ENCODE data around the gene STMN1. TPM values are rescaled to one million over a fixed set of nuclear protein-coding genes. Genes with fewer than 3 reads are reported as not detected.

Gene STMN1
- total and polyA plus RNA-seq, 9 of the 15 experiments (the other 6 are each of a cell fraction or from before 2014, with no cell fraction given): 269 to 2,153 (median 595) TPM

DNA sequence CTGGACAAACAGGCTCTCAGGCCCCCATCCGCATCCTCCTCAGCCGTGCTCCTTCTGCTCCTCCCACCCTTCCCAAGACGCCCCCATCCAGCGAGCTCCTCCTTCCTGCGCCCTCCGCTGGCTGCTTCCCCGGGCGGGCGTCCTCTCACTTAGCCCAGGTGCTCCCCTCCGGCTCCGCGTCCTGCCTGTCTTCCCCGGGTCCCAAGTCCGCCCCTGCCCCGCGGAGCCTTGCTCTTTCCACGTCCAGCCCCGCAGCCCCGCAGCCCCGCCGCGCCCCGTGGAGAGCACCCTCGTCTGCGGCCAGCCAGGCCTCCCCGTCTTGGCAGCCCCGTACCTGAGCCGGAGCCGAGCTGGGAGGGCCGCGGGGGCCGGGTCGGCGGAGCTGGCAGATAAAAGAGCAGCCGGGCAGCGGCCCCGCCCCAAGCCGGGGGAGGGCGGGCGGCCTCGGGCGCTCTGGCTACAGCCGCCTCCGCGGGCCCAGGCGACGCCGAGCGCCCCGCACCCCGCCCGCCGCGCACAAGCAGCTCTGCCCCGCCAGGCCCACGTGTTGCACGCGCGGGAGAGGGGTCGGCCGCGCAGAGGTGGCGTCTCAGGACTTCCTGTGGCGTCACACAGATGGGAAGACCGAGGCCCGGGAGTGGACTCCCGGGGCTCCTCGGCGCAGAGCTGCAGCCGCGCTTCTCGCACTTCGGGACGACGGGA is 30.9 kb downstream of the STMN1 start, which contains the start of gene PAQR7 (continued):
- 0 out of 2 replicates have a peak, but pooled peaks have one; percentile 74 for TF ChIP-seq ZNF395 (CRISPR knock-in tag; IDR thresholded peaks at IDR 0.05)
- no peak for TF ChIP-seq ZNF707 (CRISPR knock-in tag; conservative IDR thresholded peaks at IDR 0.05)
- no peak for TF ChIP-seq DDX20 (tag; IDR thresholded peaks at IDR 0.05; ENCODE audit: low read depth)
- TF ChIP-seq RBFOX2 (IDR thresholded peaks at IDR 0.05; ENCODE audit: low read depth, low read length): peak; percentile 87
- no peak for TF ChIP-seq ZNF561 (CRISPR knock-in tag; conservative IDR thresholded peaks at IDR 0.05)
- TF ChIP-seq ZNF253 (CRISPR knock-in tag; conservative IDR thresholded peaks at IDR 0.05): no peak
- no peak for TF ChIP-seq RUNX1 (IDR thresholded peaks at IDR 0.05; ENCODE audit: low read depth)
- TF ChIP-seq ZNF699 (CRISPR knock-in tag; IDR thresholded peaks at IDR 0.05; ENCODE audit: insufficient replicate concordance): no peak
- TF ChIP-seq EP300 (IDR thresholded peaks at IDR 0.05; ENCODE audit: low read length): 0 out of 2 replicates have a peak, but pooled peaks have one; percentile 15
- no peak for TF ChIP-seq AFF1 (IDR thresholded peaks at IDR 0.05; ENCODE audit: low read depth in 1 of 2, partially characterized antibody in 2 of 2)
- TF ChIP-seq, protein P1, sequence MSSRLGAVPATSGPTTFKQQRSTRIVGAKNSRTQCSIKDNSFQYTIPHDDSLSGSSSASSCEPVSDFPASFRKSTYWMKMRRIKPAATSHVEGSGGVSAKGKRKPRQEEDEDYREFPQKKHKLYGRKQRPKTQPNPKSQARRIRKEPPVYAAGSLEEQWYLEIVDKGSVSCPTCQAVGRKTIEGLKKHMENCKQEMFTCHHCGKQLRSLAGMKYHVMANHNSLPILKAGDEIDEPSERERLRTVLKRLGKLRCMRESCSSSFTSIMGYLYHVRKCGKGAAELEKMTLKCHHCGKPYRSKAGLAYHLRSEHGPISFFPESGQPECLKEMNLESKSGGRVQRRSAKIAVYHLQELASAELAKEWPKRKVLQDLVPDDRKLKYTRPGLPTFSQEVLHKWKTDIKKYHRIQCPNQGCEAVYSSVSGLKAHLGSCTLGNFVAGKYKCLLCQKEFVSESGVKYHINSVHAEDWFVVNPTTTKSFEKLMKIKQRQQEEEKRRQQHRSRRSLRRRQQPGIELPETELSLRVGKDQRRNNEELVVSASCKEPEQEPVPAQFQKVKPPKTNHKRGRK (tag; IDR thresholded peaks at IDR 0.05): no peak
- no peak for TF ChIP-seq TSHZ1 (CRISPR knock-in tag; IDR thresholded peaks at IDR 0.05)
- TF ChIP-seq RFX5 (IDR thresholded peaks at IDR 0.05; ENCODE audit: low read depth, low read length): no peak
- no peak; a peak in 1 of 4 replicates for TF ChIP-seq HDAC1 (IDR thresholded peaks at IDR 0.05)
- TF ChIP-seq LEF1 (IDR thresholded peaks at IDR 0.05): no peak
